Measurements from ENCODE around the gene VAMP5.
"Not testable (repeated sequence)": the region's sequence is repeated elsewhere in the genome, so short reads cannot be mapped to it uniquely, and the experiment has no call there.

VAMP5 gene

DNA sequence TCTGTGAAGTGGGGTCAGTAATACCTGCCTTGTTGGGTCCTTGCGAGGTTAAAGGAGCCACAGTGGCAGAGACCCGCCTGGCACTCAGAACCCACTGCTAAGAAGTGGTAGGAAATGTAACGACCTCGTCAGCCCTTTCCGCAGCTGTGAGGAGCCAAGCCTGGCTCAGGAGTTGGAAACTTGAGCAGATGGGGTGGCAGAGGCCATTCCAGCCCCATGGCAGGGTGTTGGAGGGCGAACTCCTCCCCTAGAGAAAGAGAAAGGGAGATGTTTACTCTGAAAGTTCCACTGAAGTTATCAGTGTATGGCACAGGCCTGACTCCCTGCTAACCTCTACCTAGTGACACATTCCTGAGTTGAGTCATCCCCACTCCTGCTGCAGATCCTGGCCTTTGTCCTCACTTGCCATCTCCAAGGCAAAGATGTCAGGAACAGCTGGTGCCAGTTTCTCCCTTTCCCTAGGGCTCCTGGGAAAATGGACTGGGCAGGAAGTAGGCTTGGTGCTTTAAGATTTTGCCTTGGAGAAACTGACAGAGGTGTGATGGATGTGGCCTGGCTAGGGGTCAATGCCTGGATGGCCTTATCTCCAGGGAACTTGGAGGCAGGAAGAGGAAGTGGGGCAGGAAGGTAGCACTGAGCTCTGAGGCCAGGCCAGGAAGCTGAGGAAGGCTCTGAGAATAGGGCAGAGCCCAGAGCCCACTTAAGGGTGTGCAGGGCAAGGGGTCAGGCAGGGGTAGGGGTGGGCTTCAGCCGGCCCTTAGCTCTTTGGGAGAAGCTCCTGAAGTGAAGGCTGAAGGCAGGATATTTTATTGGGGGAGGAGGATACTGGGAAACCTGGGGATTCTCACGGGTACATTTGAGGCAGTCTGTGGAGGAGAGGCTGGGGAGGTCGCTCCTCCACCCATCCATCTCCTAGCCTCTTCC, 888 bp downstream of the VAMP5 start:
- no peak for DNase-seq

DNA sequence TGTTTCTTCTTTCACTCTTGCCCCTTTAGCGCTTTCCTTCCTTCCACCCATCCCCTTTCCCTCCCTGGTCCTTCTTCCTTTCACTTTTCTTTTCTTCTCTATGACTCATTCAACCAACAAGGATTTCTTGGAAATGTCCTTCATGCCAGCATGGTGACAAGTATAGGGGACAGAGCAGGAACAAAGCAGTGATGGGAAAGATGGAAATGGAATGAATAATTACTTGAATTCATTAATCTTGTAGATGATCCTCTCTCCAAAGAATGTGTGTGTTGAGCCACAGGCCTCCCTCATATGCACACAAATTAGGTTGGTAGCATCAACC, 1.5 kb downstream of the VAMP5 start:
- DNase-seq = no peak

DNA sequence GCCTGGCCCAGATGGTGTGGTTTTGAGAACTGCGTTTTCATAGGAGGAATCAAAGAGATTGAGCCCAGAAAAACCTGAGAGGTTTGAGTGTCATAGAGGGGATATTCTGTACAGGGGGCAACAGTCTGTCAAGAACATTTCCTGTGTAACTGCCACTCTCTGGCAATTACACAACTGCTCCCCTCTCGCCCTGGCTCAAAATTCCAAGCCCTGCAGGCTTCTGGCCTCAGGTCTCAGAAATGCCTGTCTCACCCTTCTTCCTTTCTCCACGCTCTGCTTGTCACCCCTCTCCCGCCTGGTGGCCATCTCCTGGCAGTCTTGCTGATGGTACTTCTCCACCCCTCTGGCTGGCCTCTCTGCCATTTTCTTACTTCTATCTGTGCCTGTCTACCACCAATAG, 4.0 kb downstream of the VAMP5 start:
- no peak for DNase-seq

GRCh38 chr2:85588645-85589044, 4.4 kb downstream of the VAMP5 start:
- no peak for DNase-seq

- no peak for DNase-seq
These were observed 5.0 kb downstream of the VAMP5 start for GRCh38 chr2:85589181-85589580.

DNA sequence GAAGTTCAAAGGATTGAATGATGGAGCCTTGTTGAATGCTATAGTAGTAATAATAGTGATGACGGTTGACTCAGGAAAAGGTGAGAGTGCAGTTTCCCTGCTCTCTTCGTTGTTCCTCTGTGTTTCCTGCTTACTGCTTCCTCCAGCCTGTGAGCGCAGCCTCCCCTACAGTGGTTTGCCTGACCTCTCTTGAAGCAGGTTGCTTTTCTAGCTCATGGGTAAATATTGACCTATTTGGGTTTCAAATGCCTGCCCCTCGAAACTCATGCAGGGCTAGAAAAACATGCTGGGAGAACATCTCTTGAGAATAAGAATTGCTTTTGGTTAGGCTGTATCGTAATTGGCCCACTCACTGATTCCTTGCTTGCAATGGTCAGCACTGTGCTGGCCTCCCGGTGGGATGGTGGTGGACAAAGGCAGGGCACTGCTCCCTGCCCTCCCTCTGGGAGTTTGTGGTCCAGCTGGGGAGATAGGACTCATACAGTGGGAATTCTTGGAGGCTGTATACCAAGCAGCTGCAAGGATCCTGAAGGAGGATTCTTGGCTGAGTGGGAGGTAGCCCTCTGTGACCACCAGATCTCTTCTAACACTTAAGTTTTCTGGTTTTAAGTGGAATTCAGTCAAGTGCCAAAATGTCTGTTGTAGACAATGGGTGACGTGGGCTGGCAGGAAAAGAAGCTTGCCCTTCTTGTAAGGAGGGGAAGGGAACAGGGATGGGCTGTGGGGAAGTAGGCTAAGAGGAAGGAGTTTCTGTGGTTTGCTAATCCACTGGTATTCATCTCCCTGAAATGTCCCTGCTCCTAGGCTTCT, 6.0 kb downstream of the VAMP5 start:
- no peak for DNase-seq

DNA sequence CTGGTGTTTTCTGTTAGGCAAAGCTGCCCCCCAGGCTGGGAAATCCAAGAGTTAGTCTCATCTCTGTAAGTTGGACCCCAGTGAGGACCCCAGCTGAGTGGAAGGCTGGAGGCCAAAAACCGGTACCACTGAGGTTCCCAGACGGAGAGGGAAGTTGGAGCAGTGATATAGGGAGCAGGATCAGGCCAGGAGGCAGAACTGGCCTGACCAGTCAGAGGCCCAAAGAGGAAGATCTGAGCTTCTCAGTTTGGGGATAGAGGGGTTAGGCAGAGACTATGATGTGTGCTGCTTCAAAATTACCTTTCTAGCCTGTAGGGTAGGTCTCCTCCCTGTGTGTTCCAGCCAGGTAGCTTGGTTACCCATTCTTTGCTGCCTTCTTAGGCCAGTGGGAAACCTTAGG, 6.7 kb downstream of the VAMP5 start:
- DNase-seq = no peak

DNA sequence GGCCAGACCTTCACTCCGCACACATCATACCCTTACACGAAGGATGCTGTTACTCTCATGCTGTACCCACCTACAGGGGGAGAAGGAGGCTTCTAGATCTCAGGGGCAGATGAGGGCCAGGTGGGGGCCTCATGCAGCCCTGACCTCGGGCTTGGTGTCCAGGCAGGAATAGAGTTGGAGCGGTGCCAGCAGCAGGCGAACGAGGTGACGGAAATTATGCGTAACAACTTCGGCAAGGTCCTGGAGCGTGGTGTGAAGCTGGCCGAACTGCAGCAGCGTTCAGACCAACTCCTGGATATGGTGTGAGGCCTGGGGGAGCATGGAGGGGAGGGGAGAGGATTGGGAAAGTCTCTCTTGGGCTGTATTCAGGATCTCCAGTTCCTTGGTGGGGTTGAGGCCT, 7.3 kb downstream of the VAMP5 start:
- DNase-seq = no peak

GRCh38 chr2:85592299-85592698, 8.1 kb downstream of the VAMP5 start:
- not testable (repeated sequence) for DNase-seq

GRCh38 chr2:85593023-85593422, 8.8 kb downstream of the VAMP5 start:
- no peak for DNase-seq

DNA sequence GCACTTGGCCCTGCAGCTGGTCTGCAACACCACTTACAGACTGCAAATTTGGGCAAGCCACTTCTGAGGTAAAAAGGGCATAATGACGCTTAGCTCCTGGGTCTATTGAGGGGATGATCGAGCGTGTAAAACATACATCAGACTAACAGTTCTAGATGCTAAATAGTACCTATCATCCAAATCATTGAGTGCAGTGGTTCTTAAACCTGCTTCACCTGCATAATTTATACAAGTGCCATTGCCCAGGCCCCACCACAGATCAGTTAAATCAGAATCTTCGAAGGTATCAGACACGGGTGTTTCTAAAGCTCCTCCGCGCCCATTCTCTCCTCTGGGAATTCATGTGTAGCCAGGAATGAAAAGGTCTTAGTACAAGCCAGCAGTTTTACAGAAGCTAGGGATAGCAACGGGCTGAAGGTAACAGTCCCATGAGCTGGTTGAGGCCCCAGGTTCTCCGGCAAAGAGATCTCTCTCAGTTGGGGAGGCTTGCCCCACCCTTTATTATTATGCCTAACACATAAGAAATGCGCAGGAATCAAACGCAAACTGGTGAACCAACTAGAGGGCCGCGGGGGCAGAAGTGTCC, 10.6 kb downstream of the VAMP5 start:
- no peak for DNase-seq

DNA sequence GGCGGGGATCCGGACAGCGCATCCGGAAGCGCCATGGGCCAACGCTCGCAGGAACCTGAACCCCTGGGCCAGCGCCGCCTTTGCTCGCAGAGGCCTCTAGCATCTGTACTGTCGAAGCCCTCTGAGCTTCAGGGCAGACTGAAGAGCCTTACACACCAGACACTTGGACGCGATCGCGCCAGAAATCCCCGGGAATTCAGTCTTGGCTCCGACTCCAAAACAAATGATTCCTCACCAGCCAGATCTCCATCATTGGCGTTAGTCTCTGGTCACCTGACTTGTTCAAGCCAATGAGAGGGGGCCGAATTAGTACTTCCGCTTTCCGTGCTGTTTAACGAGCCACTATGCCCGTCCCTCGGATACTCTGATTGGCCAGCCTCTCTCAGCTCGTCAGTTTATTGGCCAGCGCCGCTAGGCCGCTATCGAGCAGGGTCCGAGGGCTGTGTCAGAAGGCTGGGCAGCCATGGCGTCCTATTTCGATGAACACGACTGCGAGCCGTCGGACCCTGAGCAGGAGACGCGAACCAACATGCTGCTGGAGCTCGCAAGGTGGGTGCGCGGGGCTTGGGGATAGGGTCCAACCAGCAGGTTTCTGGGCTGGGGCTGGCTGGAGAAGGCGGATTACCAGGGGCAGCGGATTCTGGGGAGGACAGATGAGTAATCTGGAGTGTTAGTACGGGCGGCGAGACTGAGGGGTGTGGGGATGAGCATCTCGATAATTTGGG, 11.2 kb downstream of the VAMP5 start, which contains the start of gene RNF181:
TSS of gene RNF181 (plus strand) at position 445 of the 725 bp plus-strand sequence. CDS start at position 464, 19 bp downstream.
- DNase-seq = peak; percentile 81

DNA sequence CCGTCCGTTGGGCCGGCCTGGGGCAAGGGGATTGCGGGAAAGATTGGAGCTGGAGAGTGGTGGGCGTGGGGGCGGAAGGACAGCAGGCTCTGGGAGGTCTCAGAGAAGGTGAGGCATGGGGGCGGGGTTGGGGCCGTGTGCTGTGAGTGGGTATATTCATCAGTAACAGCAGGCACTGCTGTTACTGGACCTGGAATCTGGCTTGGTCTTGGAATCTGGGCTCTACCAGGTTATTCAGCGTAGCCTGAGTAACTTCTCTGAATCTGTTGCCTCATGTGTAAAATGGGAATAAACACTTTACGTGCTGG, 11.7 kb downstream of the VAMP5 start:
- no peak for DNase-seq

- DNase-seq = no peak
These were observed 12.4 kb downstream of the VAMP5 start for GRCh38 chr2:85596486-85597143.

DNA sequence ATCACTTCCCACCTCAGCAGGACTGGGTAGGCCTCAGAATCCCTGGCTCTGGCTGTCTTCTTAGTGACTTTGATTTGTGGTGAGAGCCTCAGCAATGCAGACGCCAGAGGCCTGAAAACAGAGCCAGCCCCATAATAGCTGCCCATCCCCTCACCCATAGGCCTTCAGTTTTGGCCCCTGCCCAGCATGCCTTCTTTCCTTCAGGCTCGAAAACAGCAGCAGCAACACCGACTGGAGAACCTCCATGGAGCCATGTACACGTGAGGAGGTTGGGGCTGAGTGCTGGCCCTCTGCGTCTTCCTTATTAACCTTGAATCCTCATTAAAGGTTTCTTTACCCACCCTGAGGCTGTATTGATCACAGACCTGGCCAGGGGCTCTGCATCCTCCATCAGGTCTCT, 13.0 kb downstream of the VAMP5 start:
- no peak for DNase-seq

DNA sequence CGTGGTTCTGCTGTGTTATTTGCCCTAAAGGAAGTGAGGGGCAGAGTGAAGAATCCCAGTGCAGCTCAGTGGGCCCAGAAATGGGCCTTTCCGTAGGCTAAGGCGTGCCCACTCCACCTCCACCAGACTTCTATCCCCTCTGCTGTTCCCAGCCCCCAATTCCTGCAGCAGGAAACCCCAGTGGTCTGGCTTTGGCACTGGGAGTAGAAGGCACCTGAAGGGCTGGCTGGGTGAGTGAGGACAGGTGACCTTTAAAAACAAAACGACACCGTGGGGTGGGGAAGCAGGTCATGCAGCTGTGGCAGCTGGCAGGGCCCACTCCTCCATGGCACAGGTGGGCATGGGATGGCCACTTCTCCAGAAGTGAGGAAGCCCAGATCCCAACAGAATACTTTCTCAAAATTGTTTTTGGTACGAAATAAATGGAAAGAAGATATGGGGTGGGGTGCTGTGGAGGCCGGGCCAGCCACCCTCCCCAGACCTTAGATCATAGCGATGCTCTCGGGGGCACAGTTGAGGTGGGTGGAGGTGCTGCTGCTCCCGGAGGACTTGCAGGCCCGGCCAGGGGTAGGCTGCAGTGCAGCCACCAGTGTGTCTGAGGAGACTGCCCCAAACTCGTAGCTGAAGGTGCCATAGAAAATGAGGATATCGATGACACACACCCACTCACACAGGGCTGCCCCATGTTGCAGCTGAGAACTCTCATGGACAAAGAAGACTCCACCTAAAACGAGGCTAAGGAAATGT, 14.5 kb downstream of the VAMP5 start:
- no peak for DNase-seq

DNA sequence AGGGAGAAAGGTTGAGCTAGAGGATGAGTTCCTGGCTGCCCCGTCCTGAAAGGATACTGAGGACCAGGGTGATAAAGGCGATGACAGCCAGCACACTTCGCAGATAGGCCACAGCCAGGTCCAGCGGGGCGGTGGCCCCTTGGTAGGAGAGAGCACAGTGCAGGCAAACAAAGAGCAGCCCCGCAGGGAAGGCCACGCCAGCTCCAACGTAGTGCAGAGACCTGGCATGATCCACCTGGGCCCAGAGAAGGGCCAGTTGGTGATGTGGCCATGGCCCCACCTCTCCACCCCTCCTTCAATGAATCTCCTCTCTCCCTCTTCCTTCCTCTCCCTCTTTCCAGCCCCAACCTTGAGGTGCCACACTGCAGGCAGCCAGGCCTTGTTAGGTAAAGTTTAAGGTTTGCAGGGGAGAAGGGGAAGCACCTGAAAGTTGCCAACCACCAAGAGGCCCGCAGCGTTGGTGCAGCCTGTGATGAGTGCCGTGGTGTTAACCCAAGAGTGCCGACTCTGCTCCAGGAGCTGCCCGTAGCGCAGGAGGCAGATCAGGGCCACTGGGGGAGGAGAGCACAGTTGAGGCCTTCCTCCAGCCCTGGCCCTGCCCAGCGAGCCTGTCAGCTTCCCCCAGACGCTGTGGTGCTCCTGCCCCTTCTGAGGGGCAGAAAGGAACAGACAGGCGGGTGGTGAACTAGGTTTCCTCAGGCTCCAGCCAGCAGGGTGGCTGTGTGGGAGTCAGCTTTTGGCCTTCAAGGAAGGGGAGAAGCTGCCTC, 15.4 kb downstream of the VAMP5 start:
- DNase-seq = no peak

DNA sequence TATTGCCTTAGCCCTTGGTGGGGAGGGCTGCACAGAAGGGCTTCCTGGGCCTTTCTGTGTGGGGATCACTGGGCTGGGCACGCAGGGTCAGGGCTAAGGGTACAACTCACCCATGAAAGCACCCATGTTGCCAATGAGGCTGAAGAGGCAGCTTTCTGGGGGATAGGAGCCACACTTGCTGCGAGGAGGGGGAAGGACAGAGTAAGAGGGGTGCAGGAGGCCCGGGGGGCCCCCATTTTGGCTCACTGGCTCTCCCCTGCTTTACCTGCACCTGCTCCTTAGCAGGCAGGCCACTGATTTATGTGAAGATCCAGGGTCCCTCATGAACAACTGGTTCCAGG, 16.0 kb downstream of the VAMP5 start:
- no peak for DNase-seq

DNA sequence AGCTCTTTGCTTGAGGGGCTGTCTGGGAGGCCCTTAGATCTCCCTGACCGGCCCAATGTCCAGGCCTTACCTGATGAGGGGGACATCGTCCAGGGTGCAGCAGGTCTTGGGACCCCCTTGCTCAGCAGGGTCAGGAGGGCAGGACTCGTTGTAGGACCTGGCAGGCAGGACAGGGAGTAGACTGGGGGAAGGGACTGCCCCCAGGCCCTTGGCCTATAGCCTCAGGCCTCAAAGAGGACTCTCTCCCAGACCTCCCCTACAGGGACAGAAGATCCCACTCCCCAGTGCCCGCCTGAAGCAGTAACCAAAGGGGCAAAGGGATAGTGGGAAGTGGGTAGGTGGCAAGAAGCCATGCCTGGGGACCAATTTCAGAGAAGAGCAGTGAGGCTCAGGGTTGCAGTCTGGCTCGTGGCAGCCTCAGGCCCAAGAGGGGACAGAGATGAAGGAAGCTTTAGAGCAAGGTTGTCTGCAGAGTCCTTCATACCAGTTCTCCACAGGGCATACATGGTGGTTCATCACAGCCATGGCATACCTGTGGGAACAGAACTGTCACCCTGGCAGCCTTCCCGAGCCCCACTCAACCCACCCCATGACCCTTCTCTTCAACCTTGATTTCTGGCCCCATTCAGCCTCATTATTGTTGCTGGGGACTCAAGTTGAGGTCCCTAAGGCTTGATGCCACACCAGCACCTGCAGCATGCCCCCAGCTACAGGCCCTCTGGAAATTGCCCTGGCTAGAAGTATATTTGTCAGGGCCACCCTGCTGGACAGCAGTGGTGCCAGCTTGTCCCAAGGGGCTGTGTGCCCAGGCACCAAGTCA, 16.9 kb downstream of the VAMP5 start:
- DNase-seq = no peak

DNA sequence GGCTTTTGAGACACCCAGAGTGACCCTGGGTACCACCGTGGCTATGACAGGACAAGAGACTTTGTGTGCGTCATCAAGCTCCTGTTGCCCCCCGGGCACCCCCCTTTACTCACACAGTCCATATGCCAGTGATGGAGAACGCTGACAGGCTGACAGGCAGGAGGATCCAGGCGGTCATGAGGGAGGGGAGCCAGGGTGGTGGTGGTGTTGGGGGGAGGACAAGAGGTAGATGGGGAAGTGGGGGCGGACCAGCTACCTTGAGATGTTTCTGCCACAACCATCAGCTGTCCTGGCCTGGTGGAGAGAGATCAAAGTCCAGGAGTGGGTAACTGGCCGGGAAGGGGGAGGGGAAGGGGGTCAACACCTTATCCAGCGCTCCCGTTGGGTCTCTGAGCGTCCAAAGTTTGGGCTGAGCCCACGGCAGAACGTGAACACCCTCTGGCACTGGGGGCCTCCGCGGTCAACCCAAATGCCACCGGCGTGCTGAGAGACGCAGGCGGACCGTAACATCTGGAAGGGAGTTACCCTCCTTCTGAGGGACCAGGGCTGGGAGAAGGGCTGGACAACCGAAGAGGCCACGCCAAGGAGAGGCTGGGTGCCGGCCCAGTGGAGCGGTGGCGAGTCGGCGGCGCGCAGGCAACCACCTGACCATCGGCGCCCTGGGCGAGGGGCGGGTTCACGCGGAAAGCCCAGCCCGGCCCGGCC, 17.7 kb downstream of the VAMP5 start:
- DNase-seq = no peak

Measured in T-helper 9 cell (primary cell).